ENCODE data around the gene FADD.

FADD gene

GRCh38 chr11:70203751-70204465, 812 bp downstream of the FADD start:
- peak; percentile 88 for DNase-seq (ENCODE audit: low read depth)
- peak overlapping the region; percentile 91 for H3K4me3 ChIP-seq (replicated peaks; ENCODE audit: low read depth, low read length)
- no peak for TF ChIP-seq CTCF (IDR thresholded peaks at IDR 0.05; ENCODE audit: low read length, missing control alignments)

GRCh38 chr11:70204466-70204799, 1.3 kb downstream of the FADD start:
- no peak for DNase-seq (ENCODE audit: low read depth)
- peak overlapping the region; percentile 91 for H3K4me3 ChIP-seq (replicated peaks; ENCODE audit: low read depth, low read length)
- TF ChIP-seq CTCF (IDR thresholded peaks at IDR 0.05; ENCODE audit: low read length, missing control alignments) = no peak

GRCh38 chr11:70205049-70205725, 2.1 kb downstream of the FADD start:
- peak overlapping the region; percentile 91 for H3K4me3 ChIP-seq (replicated peaks; ENCODE audit: low read depth, low read length)
- no peak for TF ChIP-seq CTCF (IDR thresholded peaks at IDR 0.05; ENCODE audit: low read length, missing control alignments)
- peak; percentile 35 for DNase-seq (ENCODE audit: low read depth)

- DNase-seq (ENCODE audit: low read depth) = no peak
- no peak for TF ChIP-seq CTCF (IDR thresholded peaks at IDR 0.05; ENCODE audit: low read length, missing control alignments)
- H3K4me3 ChIP-seq (replicated peaks; ENCODE audit: low read depth, low read length) = no peak overlapping the region
These were observed 2.7 kb downstream of the FADD start for GRCh38 chr11:70205766-70206165.

- TF ChIP-seq CTCF (IDR thresholded peaks at IDR 0.05; ENCODE audit: low read length, missing control alignments) = no peak
- DNase-seq (ENCODE audit: low read depth) = no peak
- H3K4me3 ChIP-seq (replicated peaks; ENCODE audit: low read depth, low read length) = no peak overlapping the region
These were observed 3.3 kb downstream of the FADD start for GRCh38 chr11:70206226-70206981.

GRCh38 chr11:70206982-70207376, 3.9 kb downstream of the FADD start:
- TF ChIP-seq CTCF (IDR thresholded peaks at IDR 0.05; ENCODE audit: low read length, missing control alignments) = no peak
- no peak for DNase-seq (ENCODE audit: low read depth)
- H3K4me3 ChIP-seq (replicated peaks; ENCODE audit: low read depth, low read length) = no peak overlapping the region
